ENCODE results near the gene PTPRN2.

Gene PTPRN2

GRCh38 chr7:157863906-157864810, 723.5 kb downstream of the PTPRN2 start:
- DNase-seq (ENCODE audit: low spot score): no peak

- DNase-seq (ENCODE audit: low spot score): no peak
These were observed 724.4 kb downstream of the PTPRN2 start for GRCh38 chr7:157863176-157863575.

GRCh38 chr7:157862731-157863130, 724.9 kb downstream of the PTPRN2 start:
- DNase-seq (ENCODE audit: low spot score): no peak

- no peak for DNase-seq (ENCODE audit: low spot score)
These were observed 726.1 kb downstream of the PTPRN2 start for GRCh38 chr7:157861551-157861950.

GRCh38 chr7:157861031-157861491, 726.6 kb downstream of the PTPRN2 start:
- DNase-seq (ENCODE audit: low spot score): no peak

DNA sequence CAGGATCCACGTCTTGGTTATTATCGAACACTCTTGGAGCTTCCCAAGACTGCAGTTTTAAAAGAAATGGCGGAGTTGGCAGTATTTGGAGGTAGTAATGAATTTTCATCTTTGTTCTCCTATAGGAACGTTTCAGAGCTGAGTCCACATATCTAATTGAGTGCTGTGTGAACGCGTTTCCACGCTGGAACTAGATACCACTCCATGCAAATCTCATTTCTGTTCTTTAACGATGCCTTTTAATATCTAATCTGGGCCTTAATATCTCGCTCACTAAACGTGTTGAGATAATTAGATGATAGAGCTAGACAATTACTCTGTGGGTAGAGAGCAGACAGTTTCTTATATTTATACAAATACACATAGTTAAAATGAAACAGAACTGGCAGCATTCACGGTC, 727.2 kb downstream of the PTPRN2 start:
- no peak for DNase-seq (ENCODE audit: low spot score)

DNA sequence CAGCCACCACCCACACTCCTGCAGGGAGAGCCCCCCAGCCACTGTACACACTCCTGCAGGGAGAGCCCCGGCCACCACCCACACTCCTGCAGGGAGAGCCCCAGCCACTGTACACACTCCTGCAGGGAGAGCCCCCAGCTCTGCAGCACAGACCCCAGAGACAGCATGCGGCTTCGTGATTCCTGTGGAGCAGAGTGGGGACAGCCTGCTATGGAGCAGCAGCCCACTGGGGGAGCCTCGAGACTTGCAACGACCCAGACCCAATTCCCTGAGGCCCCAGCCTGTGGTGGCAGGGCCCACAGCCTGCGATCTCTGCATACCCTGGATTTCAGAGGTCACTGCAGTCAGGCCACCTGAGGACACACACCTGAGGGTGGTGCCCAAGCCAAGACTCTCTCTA, 727.7 kb downstream of the PTPRN2 start:
- no peak for DNase-seq (ENCODE audit: low spot score)

DNA sequence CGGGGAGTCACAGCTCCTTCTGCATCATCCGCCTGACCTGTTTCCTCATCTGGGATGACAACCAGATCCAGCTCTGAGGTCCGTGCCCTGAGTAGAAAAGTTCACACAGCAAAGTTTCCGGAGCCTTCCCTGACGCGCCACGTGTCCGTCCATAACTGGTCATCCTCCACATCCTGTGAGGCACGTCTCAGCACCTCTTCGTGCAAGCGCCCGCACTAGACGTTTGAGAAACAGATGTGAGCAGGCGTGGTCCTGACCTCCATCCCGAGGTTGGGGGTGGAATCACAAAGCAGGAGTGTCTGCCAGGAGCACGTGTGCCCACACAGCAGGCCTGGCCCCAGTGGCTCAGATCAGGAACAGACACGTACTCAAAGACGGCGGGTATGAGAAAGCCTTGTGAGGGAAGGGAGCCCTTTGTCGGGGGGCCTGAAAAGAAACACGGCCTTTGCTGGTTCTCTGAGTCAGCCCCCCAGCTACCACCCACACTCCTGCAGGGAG, 730.0 kb downstream of the PTPRN2 start:
- DNase-seq (ENCODE audit: low spot score): no peak

DNA sequence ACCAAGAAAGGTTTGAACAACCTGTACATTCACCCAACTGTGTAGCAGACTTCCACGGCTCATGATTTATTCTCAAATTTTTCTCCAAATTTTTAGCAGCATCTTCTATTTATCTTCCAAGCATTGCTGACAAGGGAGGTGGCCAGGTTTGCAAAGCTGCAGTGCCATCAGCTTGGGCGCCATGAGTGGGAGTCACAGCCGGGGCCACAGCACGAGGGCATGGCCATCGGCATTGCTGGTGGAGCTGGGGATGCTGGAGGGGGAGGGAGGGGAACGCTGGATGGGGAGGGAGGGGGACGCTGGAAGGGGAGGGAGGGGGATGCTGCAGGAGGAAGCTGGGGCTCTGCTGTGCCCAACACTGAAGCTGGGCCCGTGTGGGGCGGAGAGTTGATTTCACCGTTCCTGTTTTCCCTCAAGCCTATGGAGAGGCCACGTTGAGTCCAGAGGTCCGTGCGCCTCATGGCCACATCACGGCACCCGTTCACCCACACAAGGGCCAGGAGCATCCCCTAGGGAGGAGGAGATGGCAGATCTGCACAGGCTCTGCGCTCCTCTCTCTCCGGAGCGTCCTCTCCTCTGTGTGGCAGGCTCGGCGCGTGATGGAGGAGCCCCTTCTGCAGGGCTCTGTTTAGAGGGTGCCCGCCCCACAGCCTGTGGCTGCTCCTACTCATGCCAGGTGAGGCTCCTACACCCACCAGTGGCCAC, 730.6 kb downstream of the PTPRN2 start:
- no peak for DNase-seq (ENCODE audit: low spot score)

DNA sequence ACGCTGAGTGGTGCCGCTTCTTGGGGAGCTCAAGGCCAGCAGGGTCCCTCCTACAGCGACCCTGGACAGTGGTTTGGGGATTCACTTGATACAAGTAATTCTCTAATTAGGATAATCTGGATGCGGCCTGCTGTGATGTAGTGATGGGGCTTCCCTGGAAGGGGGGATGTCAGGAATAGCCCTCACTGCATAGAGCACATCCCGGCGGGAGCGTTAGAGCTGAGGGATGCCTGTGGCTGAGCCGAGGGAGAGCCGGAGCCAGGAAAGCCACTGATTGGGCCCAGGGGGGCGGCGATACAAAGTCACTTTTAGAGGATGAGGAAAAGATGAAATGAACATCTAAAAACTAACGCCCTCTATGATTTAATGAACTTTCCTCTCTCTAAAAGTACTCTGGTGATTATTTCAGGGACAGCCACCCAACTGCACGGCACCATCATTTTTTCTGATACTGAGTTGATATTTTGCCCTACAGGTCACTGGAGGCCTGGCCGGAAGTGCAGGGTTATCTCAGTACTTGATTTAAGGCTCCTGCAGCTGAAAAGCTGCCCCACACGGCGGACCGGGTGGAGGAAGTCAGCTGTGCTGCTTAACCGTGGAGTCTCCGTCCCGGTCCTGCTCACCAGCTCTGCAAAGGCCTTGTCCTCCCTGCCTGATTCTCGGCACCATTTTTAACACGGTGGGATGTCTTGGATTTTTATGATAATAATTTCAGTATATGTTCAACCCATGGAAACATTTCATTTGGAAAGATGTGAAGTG, 732.0 kb downstream of the PTPRN2 start:
- DNase-seq (ENCODE audit: low spot score): no peak

DNA sequence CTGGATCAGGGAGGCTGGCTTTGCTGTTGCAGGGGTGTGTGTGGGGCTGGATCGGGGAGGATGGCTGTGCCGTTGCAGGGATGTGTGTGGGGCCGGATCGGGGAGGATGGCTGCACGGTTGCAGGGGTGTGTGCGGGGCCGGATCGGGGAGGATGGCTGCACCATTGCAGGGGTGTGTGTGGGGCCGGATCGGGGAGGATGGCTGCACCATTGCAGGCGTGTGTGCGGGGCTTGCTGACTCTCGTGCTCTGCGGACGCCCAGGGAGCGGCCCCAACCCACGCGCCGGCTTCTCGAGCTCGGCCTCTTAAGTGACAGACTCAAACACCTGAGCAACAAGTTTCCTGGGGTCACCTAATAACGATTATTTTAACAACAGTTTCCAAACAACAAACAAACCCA, 732.6 kb downstream of the PTPRN2 start:
- no peak for DNase-seq (ENCODE audit: low spot score)

GRCh38 chr7:157854066-157854891, 733.3 kb downstream of the PTPRN2 start:
- DNase-seq (ENCODE audit: low spot score): no peak

GRCh38 chr7:157853789-157854065, 733.9 kb downstream of the PTPRN2 start:
- DNase-seq (ENCODE audit: low spot score): no peak

- DNase-seq (ENCODE audit: low spot score): no peak
These were observed 734.4 kb downstream of the PTPRN2 start for GRCh38 chr7:157853076-157853788.

GRCh38 chr7:157851501-157852067, 736.0 kb downstream of the PTPRN2 start:
- peak; percentile 83 for DNase-seq (ENCODE audit: low spot score)

- no peak for DNase-seq (ENCODE audit: low spot score)
These were observed 736.9 kb downstream of the PTPRN2 start for GRCh38 chr7:157850481-157851444.

DNA sequence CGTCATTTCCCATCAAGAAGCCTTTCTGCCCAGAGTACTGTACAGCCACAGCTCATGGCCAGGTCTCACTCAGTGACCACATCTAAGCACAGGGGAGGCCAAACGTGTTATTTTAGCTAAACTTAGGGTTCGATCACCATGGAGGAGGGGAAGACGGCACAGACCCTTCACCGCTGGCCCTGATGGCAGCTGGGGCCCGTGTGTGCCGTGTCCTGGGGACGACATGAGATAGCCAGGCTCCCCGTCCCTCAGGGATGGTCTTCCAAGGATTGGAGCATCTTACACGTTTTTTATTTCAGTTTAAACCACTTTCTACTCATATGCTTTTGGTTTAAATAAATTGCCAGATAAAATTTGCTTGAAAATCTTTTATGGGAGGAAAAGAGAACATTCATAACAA, 737.9 kb downstream of the PTPRN2 start:
- no peak for DNase-seq (ENCODE audit: low spot score)

GRCh38 chr7:157849341-157849596, 738.4 kb downstream of the PTPRN2 start:
- no peak for DNase-seq (ENCODE audit: low spot score)

GRCh38 chr7:157848508-157849340, 738.9 kb downstream of the PTPRN2 start:
- no peak for DNase-seq (ENCODE audit: low spot score)
